HK-2 (cell line): Measurements from ENCODE around the gene WASHC1.
"Not testable (repeated sequence)": the region's sequence is repeated elsewhere in the genome, so short reads cannot be mapped to it uniquely, and the experiment has no call there.

Source experiments
- DNase-seq: peaks from one replicate; pipeline ENCODE4 v3.0.0-alpha.2; 2018; ENCODE audit not compliant: unreplicated experiment

WASHC1 gene, protein sequence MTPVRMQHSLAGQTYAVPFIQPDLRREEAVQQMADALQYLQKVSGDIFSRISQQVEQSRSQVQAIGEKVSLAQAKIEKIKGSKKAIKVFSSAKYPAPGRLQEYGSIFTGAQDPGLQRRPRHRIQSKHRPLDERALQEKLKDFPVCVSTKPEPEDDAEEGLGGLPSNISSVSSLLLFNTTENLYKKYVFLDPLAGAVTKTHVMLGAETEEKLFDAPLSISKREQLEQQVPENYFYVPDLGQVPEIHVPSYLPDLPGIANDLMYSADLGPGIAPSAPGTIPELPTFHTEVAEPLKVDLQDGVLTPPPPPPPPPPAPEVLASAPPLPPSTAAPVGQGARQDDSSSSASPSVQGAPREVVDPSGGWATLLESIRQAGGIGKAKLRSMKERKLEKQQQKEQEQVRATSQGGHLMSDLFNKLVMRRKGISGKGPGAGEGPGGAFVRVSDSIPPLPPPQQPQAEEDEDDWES

DNA sequence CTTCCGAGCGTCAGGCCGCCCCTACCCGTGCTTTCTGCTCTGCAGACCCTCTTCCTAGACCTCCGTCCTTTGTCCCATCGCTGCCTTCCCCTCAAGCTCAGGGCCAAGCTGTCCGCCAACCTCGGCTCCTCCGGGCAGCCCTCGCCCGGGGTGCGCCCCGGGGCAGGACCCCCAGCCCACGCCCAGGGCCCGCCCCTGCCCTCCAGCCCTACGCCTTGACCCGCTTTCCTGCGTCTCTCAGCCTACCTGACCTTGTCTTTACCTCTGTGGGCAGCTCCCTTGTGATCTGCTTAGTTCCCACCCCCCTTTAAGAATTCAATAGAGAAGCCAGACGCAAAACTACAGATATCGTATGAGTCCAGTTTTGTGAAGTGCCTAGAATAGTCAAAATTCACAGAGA, at the start of gene WASHC1:
Gene WASHC1 (minus strand): TSS at position 101 of the 400 bp plus-strand sequence. CDS start 4,457 bp downstream, outside the sequence.
- not testable (repeated sequence) for DNase-seq

DNA sequence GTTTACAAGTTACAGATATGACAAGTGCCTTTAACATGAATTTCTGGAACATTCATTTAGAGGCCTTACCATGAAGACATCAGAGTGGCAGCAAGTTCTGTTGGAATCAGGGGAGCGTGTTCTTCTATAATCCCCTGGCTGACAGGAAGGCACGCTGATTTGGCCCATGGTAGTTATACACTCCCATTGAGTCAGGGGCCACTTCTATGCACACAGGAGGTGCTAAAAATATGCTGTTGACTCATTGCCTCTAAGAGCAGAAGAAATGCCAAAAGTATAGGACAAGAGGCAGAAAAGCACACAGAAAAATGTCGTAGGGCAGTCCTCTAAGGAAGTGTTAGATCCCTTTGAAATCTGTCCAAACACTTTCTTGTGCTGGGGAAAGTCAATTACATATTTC, 49.1 kb upstream of the WASHC1 start:
- DNase-seq = not testable (repeated sequence)

DNA sequence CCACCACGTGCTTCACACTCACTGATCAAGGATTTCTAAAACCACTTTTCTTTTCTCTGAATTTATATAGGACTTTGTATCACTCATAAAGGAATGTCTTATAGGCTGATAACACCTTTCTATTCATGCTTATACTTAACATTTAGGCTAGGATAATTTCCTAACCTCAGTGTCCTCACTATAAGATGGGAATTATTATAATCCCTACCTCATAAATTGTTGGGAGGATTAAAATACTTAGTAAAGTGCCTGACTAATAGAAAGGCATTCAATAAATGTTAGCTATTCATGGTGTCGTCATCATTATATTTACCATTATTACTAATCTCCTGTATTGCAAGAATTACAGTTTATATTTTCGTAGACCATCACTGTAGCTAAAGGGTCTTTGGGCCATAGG, 47.1 kb upstream of the WASHC1 start:
- DNase-seq = not testable (repeated sequence)

DNA sequence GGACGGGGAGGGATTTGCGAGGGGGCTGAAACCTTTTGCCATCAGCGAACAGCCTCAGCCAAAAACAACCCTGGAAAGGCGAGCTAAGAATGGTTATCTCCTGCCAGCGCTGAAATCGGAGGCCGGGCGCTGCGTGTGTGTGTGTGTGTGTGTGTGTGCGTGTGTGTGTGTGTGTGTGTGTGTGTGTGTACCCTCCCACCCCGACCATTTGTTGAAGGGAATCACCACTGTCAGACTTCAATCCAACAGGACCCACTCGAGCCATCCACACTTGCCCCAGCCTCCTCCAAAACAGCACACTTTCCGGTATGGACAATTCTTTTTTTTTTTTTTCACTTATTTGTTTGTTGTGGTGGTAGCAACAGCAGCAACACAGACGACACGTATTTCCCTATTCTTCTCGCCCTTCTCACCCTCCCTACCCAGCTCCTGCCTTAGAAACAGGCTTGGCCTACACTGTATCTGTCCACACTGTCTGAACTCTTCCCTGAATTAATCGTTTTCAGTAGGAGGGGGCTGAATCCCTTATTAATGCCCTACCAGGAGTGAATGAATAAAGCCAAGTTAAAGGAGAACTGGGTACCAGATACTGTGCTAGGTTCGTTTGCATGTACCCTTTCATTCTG, 44.8 kb upstream of the WASHC1 start:
- not testable (repeated sequence) for DNase-seq

DNA sequence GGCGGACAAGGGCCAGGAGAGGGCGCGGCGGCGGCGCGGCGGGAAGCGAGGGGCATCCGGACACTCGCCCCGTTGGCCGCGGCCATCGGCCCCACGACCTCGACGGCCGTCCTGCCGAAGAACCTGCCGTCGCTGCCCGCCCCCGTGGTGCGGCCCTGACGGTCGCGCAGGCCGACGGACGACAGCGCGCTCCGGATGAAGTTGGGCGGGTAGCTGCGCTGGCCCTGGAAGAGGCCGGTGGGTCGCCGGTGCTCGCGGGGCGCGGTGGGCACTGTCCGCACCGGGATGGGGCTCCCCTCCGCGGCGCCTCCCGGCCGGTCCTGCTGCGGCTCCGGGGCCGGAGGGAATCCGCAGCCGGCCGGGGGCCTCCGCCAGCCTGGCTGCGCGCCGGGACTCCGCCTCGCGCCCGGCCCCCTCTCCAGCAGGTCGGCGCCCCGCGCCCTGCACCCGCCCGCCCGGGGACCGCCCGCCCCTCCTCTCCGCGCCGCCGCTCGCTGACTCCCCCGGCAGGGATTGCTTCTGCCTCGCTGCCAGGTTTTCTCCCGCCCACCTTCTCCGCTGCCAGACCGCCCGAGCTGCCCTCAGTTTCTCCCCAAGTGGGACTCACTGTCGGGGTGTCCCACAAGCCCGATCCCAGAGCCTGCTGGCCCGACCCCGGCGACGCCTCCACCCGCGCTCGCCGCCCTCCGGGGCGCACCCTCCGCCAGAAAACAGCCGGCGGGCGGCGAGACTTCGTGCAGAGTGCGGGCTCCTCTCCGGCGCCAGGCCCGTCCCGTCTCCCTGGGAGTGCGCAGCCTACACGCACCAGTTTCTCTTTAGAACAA, 44.0 kb upstream of the WASHC1 start:
- DNase-seq = not testable (repeated sequence)

DNA sequence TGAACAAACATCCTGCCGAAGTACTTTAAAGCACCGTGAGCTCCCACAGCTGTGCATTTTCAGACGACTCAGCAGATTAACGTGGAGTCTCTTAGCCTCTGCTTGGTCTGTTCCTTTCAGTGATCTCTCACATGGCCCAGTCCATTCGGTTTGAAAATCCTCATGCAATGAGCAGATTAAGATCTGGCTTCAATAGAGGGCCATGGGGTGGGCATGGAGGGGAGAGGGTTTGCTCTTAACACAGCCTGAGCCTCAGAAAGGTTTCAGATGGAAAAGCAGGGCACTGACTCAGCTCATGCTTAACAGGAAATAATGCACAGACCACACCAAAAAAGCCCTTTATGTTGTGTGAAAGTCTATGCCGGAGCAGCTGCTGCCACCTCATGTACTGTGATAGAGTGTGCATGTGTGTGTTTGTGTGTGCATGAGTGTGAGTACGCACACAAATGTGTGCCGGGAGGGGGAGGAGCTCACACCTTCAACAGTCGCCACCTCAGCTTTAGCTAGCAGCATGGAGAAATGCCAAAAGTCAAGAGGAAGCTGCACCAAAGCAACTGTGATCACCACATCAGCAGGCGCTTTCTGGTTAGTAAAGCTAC, 33.9 kb upstream of the WASHC1 start:
- not testable (repeated sequence) for DNase-seq

DNA sequence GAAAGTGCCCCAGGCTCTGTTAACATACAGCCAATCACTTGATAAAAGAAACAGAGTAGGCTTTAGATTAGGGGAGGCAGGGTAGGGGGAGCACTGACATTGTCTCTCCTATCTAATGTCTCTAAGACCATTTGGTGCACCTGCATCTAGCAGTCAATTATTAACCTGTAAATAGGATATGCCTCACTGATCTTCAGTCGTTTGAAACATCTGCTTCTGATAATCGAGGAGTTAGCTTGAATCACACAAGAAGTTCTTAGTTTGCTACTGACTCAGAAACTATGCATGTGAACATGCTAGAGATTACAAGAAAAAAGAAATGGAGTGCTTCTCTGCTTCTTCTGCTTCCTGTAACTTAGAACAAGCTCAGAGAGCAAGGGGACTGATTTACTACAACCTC, 23.4 kb upstream of the WASHC1 start:
- DNase-seq = not testable (repeated sequence)

DNA sequence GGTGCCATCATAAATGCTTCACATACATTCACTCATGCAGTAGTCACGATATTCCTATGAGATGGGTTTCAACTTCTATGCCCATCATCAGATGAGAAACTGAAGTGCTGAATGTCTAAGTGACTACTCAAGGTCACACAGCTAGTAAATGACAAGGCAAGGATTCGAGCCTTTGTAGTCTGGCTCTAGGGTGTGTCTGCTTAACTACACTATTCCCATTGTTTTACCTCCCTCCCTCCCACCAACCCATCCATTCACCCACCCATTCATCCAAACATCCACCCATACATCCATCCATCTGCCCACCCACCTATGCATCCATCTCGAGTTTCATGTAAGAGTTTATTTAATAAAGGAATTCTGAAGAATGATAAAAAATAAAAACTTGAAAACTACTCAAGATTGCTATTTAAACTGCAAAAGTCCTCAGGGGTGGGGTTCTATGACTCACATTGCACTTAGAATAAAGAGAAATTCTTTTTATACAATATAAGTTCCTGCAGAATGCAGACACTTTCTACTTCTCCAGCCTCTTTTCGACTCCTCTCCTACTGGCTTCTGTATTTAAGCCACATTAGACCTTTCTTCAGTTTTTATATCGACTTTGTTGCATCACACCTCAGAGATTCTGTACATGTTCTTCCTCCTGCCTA, 19.1 kb upstream of the WASHC1 start:
- not testable (repeated sequence) for DNase-seq

DNA sequence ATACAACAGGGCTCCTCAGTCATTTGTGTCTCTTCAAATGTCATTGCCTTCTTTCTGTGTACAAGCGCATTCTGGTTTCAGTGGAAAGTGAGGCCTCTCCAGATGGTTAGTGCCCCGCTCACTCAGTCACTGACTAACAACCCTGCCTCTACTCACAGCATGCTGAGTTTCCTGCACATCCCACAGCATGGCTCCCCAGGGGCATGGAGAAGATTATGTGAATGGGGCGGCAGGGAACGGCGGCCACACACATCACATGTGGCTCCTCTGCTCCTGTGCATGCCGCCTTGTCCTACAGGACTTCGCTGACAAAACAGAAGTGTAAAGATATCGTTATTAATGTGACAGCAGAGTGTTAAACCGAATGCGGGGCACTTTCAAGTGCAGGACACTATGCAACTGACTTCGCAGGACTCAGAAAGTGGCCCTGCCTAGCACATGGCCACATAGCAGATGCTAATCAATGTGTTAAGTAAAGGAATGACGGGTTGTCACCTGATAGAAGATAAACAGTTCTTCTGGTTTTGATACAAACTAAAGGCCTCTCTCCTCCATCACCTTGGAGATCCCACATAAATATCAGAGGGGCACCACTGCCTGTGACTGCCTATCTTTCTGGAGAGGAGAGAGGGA, 17.5 kb upstream of the WASHC1 start:
- DNase-seq = not testable (repeated sequence)

DNA sequence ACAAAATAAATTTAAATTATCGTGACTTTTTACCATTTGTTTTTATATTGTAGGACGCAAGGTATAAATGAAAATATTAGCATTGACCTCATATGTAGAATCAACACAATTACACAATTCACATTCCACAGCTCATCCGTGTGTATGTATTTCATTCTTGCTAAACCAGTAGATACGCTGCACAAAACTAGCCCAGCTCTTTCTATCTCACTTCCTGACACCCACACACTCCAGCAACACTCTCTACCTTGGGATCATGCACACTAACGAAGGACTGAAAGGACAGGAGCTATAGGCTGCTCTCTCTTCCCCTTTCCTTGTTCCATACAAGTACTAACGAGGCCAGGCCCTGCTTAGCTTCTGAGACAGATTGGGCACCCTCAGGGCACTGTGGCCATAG, 16.9 kb upstream of the WASHC1 start:
- not testable (repeated sequence) for DNase-seq

DNA sequence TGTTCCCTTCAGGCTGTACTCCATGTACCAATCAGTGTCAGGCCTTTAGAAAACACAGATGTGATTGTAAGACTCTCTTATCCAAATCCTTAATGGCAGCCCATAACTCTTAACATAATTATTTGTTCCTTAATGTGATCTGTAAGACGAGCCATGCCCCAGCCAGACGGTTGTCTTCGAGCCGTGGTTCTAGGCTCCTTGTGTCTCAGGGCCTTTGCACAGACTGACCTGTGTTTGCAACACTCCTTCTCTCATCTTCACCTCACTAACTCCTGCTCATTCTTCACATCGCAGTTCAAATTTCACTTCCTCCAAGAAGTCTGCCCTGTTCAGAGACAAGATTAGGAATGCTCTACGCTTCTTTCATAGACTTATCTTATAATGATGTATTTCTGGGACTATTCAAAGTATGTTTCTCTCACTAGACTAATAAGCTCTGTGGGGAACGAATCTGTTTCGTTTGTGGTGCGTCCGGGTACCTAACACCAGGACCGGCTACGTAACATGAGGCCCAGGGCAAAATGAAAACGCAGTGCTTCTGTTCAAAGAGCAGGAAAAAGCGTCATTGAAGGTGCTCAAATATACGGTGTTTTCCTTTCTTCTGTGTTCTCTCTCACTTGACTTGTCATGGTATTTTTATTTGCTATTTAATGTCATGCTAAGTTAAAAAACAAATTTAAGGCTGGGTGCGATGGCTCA, 16.1 kb upstream of the WASHC1 start:
- DNase-seq = not testable (repeated sequence)

DNA sequence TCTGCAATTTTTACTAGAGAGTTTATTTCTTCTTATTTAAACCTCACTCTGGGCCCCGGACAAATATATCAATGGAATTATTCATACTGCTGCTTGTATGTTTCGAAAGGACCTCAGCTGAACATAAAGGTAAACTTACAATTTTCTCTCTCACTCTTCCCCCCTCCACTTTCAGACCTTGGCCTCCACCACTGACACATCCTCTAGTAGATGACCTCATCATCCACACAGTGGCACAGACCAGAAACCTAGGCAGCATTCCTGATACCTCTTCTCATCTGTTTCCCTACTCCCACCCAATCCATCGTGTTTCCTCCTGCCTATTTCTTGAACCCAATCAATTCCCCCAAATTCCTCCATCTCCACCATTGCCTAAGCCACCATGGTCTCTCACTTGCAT, 15.2 kb upstream of the WASHC1 start:
- not testable (repeated sequence) for DNase-seq

DNA sequence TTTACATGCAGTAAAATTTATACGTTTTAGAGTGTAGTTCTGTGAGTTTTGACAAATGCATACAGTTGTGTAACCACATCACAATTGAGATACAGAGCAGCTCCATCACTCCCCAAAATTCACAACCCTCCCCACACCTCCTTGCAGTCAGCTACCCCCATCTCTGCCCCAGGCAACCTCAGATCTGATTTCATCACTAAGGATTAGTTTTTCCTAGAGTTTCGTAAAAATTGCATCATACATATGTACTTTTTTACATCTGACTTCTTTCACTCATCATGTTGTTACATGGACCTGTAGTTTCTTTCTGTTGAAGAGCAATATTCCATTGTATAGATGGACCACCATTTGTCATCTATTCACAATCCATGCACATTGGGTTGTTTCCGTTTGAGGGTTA, 14.4 kb upstream of the WASHC1 start:
- not testable (repeated sequence) for DNase-seq

DNA sequence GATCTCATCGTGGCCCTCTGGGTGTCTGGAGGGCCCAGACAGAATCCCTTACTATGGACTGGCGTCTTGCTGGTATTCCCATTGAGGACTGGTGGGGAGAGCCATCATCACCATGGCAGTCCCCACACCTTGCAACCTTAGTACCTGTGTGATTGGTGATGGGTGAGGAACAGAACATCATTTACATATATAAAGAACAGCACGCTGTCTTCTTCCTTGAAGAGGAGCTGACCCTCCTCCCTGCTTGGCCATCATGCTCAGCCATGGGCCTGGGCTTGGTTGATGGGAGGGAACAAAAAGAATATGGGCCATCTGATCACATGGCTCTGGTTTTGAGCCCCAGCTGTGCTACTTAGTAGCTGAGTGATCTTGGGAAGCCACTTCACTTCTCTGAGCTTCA, 13.9 kb upstream of the WASHC1 start:
- DNase-seq = not testable (repeated sequence)

DNA sequence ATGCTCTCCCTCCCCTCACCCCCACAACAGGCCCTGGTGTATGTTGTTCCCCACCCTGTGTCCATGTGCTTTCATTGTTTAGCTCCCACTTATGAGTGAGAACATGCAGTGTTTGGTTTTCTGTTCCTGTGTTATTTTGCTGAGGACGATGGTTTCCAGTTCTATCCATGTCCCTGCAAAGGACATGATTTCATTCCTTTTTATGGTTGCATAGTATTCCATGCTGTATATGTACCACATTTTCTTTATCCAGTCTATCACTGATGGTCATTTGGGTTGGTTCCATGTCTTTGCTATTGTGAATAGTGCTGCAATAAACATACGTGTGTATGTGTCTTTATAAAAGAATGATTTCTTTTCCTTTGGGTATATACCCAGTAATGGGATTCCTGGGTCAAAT, 12.6 kb upstream of the WASHC1 start:
- DNase-seq = not testable (repeated sequence)

DNA sequence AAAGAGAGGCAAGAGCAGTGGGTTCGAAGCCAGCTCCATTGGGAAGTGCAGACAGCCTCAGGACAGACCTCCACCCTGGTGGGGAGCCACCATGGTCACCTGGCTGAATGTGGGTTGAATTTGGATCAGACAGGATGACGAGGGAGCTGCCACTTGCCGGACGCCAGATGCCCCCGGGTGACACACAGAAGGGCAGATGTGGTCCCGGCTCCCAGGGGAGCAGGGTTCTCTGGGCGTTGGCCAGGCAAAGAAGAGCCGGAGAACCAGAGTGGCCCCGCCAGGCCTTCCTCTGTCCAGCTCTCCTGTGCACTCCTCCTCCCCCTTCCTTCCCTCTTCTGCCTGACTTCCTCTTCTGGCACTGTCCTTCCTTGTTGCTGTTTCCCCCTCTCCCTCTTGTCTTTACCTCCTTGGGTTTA, 12.0 kb upstream of the WASHC1 start:
- DNase-seq = not testable (repeated sequence)

DNA sequence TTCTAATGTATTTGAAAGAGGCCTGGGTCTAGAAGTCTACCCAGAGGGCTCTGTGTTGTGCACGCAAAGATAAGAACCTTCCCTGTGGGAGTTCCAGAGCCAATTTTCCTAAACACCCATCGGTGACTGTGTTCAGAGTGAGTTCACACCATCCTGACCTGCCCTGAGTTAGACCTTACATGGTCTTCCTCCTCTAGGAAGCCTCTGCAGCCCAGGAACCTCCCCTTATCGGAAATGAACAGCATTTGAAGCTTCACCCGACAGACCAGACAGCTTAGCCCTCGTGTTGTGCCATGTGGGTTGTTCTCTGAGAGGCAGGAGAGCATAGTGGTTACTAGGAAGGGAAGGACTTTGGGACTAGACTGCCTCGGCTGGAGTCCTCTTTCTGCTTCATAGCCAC, 3.1 kb upstream of the WASHC1 start:
- not testable (repeated sequence) for DNase-seq

DNA sequence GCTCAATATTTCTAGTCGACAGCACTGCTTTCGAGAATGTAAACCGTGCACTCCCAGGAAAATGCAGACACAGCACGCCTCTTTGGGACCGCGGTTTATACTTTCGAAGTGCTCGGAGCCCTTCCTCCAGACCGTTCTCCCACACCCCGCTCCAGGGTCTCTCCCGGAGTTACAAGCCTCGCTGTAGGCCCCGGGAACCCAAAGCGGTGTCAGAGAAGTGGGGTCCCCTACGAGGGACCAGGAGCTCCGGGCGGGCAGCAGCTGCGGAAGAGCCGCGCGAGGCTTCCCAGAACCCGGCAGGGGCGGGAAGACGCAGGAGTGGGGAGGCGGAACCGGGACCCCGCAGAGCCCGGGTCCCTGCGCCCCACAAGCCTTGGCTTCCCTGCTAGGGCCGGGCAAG, 481 bp downstream of the WASHC1 start:
- DNase-seq = not testable (repeated sequence)

DNA sequence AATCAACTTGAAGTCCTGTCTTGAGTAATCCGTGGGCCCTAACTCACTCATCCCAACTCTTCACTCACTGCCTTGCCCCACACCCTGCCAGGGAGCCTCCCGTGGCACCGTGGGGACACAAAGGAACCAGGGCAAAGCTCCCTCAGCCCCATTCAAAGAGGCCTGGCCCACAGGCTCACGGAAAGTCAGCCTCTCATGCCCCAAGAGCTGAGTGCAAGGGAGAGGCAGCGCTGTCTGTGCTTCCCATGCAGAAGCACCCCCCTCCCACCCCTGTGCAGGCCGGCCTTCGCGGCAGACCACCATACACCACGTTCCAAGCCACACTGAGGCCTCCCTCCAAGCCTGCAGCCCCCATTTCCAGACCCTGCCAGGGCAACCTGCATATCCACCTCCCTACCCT, 7.6 kb downstream of the WASHC1 start:
- not testable (repeated sequence) for DNase-seq

DNA sequence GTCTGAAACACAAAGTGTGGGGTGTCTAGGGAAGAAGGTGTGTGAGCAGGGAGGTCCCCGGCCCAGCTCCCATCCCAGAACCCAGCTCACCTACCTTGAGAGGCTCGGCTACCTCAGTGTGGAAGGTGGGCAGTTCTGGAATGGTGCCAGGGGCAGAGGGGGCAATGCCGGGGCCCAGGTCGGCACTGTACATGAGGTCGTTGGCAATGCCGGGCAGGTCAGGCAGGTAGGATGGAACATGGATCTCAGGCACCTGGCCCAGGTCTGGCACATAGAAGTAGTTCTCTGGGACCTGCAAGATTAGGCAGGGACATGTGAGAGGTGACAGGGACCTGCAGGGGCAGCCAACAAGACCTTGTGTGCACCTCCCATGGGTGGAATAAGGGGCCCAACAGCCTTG, 12.4 kb downstream of the WASHC1 start:
- not testable (repeated sequence) for DNase-seq
